GM12891 (cell line): Measurements from ENCODE around the gene SH2B2.
"Not testable (repeated sequence)": the region's sequence is repeated elsewhere in the genome, so short reads cannot be mapped to it uniquely, and the experiment has no call there.

ENCODE experiments used
- DNase-seq: peaks from one replicate; pipeline ENCODE4 v3.0.0; 2011; ENCODE audit warnings: low spot score; ENCODE audit not compliant: insufficient read length
- FAIRE-seq: peaks from 2 replicates; lab custom pipeline; 2011; peaks lifted over from hg19 to GRCh38; lab: Jason Lieb, UNC
- PAX5 ChIP-seq: IDR thresholded peaks from 2 replicates; pipeline ENCODE4 v1.6.1; 2011; ENCODE audit warnings: low read length, moderate library complexity, mild to moderate bottlenecking; ENCODE audit not compliant: insufficient read depth, severe bottlenecking
- POLR2A ChIP-seq: IDR thresholded peaks from 2 replicates; pipeline ENCODE4 v1.6.1; 2011; ENCODE audit warnings: low read depth, low read length, control low read depth
- POLR2AphosphoS5 ChIP-seq: IDR thresholded peaks from 2 replicates; pipeline ENCODE4 v1.6.1; 2011; ENCODE audit warnings: low read depth, low read length, control low read depth
- POU2F2 ChIP-seq: IDR thresholded peaks from 2 replicates; pipeline ENCODE4 v1.6.1; 2011; ENCODE audit warnings: low read depth, mild to moderate bottlenecking, control low read depth, low read length, moderate library complexity
- SPI1 ChIP-seq: IDR thresholded peaks from 2 replicates; pipeline ENCODE4 v1.6.1; 2011; ENCODE audit warnings: low read depth, low read length, control low read depth
- TAF1 ChIP-seq: IDR thresholded peaks from 2 replicates; pipeline ENCODE4 v1.6.1; 2011; ENCODE audit warnings: low read depth, low read length, control low read depth

The SH2B2 gene

GRCh38 chr7:102320181-102320580, 33.5 kb downstream of the SH2B2 start:
- DNase-seq = peak; percentile 13
- TF ChIP-seq PAX5 (no peak), TAF1 (no peak), POLR2AphosphoS5 (no peak), SPI1 (no peak), POU2F2 (no peak), POLR2A (no peak)
- FAIRE-seq = no peak

- DNase-seq (peak; percentile 16), FAIRE-seq (peak; percentile 88)
- no peak for TF ChIP-seq TAF1
- TF ChIP-seq POU2F2 = peak; percentile 58; the same call in 1 of the 2 replicates
Observed at GRCh38 chr7:102320601-102321350, 34.1 kb downstream of the SH2B2 start.

GRCh38 chr7:102321351-102322201, 34.9 kb downstream of the SH2B2 start:
- TF ChIP-seq PAX5 (no peak), TAF1 (no peak)
- DNase-seq (no peak), FAIRE-seq (no peak)

GRCh38 chr7:102322202-102322715, 35.6 kb downstream of the SH2B2 start:
- no peak for TF ChIP-seq PAX5
- no peak for TF ChIP-seq SPI1
- TF ChIP-seq POLR2A = no peak
- TF ChIP-seq TAF1 = no peak
- TF ChIP-seq POU2F2 = no peak
- TF ChIP-seq POLR2AphosphoS5 = no peak
- DNase-seq = peak; percentile 15
- no peak for FAIRE-seq

- DNase-seq = no peak
- FAIRE-seq = no peak
- no peak for TF ChIP-seq PAX5
- TF ChIP-seq POU2F2 = no peak
- TF ChIP-seq POLR2A = no peak
Observed at GRCh38 chr7:102323914-102324195, 37.2 kb downstream of the SH2B2 start.

- not testable (repeated sequence) for FAIRE-seq, DNase-seq
Observed at GRCh38 chr7:102325106-102325505, 38.4 kb downstream of the SH2B2 start.

GRCh38 chr7:102326157-102326889, 39.7 kb downstream of the SH2B2 start:
- FAIRE-seq = no peak
- TF ChIP-seq POLR2A = no peak
- TF ChIP-seq PAX5 = no peak
- TF ChIP-seq SPI1 = no peak

GRCh38 chr7:102327183-102327582, 40.5 kb downstream of the SH2B2 start:
- DNase-seq, FAIRE-seq: not testable (repeated sequence)

More at GRCh38 chr7:102326157-102326889, 39.7 kb downstream of the SH2B2 start:
- DNase-seq = no peak

GRCh38 chr7:102328863-102329262, 42.2 kb downstream of the SH2B2 start:
- not testable (repeated sequence) for FAIRE-seq, DNase-seq

- not testable (repeated sequence) for FAIRE-seq, DNase-seq
Observed at GRCh38 chr7:102329366-102329765, 42.7 kb downstream of the SH2B2 start.

- DNase-seq = not testable (repeated sequence)
- FAIRE-seq = peak; percentile 5
Observed at GRCh38 chr7:102330666-102331460, 44.2 kb downstream of the SH2B2 start.

- not testable (repeated sequence) for DNase-seq, FAIRE-seq
Observed at GRCh38 chr7:102335574-102335973, 48.9 kb downstream of the SH2B2 start.

- not testable (repeated sequence) for FAIRE-seq, DNase-seq
Observed at GRCh38 chr7:102337002-102337401, 50.3 kb downstream of the SH2B2 start.

GRCh38 chr7:102337420-102337819, 50.8 kb downstream of the SH2B2 start:
- FAIRE-seq, DNase-seq: not testable (repeated sequence)

- not testable (repeated sequence) for FAIRE-seq, DNase-seq
Observed at GRCh38 chr7:102340599-102341368, 54.1 kb downstream of the SH2B2 start.
